HCEC 1CT (cell line): Measurements from ENCODE around the gene LRP5.
"Not testable (repeated sequence)": the region's sequence is repeated elsewhere in the genome, so short reads cannot be mapped to it uniquely, and the experiment has no call there.

ENCODE experiments used
- DNase-seq: peaks from one replicate; pipeline ENCODE4 v3.0.0-alpha.2; 2017

LRP5 gene

DNA sequence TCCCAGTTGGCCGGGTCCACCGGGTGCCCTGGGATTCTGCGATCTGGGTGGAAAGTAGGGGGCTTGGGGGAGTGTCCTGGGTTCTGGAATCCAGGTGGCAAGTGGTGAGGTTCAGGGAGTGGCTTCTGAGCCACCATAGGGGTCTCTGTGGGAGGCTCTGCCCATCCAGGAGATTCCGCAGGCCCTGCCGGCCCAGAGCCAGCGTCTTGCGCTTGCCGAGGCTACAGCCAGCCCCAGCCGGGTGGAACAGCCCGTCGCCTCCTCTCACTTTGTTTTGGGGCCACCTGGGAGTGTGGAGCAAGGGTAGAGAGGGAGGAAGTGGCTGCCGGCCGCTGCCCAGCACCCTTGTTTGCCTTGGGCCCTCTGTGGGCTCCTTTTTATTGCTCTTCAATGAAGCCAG lies 87.5 kb downstream of the LRP5 start:
- DNase-seq, result no peak

DNA sequence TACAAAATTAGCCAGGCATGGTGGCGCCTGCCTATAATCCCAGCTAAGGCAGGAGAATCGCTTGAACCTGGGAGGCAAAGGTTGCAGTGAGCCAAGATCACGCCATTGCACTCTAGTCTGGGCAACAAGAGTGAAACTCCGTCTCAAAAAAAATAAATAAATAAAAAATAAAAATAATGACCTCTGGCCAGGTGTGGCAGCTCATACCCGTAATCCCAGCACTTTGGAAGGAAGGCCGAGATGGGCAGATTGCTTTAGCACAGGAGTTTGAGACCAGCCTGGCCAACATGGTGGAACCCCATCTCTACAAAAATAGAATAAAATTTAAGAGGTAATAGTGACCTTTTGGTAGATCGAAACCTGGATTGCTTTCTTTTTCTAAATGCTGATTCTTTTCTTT lies 88.2 kb downstream of the LRP5 start:
- DNase-seq, result not testable (repeated sequence)

DNA sequence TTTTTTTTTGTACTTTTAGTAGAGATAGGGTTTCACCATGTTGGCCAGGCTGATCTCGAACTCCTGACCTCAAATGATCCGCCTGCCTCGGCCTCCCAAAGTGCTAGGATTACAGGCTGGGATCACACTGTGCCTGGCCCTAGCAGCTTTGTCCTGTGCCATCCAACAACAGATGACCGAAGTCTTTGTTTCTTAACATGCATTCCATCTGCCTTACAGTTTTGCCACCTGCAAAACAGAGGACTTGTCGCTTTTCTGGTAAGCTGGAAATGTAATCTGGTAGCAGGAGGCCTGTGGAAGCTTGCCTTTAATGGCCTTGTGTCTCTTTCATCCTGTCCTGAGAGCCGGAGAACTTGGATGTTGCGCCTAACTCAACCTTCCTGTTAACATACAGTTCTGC lies 89.5 kb downstream of the LRP5 start:
- no peak for DNase-seq

DNA sequence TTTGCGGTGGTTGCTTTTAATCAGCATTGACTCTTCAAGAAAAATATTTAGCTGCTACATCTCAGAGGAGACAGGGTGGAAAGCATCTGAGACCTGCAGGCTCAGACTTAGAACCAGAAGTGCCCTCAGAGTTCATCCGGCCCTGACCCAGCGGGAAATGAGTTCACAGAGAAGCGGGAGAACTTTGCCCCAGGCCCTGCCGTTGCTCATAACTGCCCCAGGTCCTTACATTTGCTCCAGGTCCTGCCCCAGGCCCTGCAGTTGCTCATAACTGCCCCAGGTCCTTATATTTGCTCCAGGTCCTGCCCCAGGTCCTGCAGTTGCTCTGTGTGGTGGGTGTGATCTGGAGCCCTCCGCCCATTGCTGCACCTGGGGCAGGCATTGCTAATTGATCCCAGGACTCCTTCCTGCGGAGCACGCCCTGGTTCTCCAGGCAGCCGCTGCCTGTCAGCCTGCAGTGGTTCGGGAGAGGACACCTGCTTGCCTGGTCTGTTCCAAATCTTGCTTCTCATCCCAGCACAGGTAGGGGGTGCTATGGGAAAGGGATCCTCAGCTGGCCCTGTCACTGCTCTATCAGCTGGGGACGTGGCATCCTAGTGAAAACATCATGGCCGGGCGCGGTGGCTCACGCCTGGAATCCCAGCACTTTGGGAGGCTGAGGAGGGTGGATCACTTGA lies 90.1 kb downstream of the LRP5 start:
- DNase-seq, result no peak

DNA sequence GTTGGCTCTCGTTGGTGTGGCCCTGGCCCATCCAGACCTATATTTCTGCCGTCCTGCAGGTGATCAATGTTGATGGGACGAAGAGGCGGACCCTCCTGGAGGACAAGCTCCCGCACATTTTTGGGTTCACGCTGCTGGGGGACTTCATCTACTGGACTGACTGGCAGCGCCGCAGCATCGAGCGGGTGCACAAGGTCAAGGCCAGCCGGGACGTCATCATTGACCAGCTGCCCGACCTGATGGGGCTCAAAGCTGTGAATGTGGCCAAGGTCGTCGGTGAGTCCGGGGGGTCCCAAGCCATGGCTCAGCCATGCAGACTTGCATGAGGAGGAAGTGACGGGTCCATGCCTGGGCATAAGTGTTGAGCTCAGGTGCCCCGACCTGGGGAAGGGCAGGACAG lies 91.0 kb downstream of the LRP5 start:
- no peak for DNase-seq

DNA sequence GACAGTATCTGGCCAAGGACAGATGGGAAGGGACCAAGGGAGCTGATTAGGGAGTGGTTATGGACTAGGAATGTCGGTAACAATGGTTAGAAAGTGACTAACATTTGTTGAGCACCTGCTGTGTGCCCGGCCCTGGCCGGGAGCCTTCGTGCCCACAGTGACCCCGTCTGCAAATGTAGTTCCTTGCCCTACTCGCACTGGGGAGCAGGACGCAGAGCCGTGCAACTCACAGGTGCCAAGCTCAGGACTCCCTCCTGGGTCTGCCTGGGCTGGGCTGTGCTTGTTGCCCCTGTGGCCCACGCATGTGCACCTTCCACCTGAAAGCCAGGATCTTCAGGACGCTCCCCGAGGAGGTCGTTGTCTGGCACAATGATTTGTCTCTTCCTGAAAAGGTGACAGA lies 91.4 kb downstream of the LRP5 start:
- DNase-seq, result no peak

DNA sequence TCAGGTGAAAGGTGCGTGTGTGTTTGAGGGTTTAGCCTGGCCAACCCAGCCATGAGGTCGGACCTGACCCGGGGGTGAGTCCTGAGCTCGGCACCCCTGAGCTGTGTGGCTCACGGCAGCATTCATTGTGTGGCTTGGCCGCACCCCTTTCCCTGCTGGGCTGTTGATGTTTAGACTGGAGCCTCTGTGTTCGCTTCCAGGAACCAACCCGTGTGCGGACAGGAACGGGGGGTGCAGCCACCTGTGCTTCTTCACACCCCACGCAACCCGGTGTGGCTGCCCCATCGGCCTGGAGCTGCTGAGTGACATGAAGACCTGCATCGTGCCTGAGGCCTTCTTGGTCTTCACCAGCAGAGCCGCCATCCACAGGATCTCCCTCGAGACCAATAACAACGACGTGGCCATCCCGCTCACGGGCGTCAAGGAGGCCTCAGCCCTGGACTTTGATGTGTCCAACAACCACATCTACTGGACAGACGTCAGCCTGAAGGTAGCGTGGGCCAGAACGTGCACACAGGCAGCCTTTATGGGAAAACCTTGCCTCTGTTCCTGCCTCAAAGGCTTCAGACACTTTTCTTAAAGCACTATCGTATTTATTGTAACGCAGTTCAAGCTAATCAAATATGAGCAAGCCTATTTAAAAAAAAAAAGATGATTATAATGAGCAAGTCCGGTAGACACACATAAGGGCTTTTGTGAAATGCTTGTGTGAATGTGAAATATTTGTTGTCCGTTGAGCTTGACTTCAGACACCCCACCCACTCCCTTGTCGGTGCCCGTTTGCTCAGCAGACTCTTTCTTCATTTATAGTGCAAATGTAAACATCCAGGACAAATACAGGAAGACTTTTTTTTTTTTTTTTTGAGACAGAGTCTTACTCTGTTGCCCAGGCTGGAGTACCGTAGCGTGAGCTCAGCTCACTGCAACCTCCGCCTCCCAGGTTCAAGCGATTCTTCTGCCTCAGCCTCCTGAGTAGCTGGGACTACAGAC lies 94.2 kb downstream of the LRP5 start:
- no peak for DNase-seq

DNA sequence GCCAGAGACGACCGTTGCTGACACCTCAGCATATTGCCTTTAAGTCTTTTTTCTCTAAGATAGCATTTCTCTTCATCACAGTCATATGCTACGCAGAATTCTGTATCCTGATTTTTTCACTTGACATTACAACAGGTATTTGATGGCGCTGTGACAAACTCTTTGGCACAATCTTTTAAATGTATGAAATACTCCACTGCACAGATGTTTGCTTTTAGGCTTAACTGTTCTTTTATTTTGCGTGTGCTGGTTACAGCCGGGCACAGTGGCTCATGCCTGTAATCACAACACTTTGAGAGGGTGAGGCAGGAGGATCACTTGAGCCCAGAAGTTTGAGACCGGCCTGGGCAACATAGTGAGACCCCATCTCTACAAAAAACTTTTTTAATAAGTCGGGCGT lies 96.1 kb downstream of the LRP5 start:
- DNase-seq, result no peak

DNA sequence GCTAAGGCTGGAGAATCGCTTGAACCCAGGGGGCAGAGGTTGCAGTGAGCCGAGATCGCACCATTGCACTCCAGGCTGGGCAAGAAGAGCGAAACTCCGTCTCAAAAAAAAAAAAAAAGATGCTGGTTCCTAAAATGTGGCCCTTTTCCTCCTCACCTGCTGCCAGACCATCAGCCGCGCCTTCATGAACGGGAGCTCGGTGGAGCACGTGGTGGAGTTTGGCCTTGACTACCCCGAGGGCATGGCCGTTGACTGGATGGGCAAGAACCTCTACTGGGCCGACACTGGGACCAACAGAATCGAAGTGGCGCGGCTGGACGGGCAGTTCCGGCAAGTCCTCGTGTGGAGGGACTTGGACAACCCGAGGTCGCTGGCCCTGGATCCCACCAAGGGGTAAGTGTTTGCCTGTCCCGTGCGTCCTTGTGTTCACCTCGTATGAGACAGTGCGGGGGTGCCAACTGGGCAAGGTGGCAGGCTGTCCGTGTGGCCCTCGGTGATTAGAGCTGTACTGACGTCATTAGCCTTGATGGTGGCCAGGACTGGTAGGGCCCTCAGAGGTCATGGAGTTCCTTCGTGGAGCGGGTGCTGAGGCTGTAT lies 97.5 kb downstream of the LRP5 start:
- DNase-seq, result no peak

DNA sequence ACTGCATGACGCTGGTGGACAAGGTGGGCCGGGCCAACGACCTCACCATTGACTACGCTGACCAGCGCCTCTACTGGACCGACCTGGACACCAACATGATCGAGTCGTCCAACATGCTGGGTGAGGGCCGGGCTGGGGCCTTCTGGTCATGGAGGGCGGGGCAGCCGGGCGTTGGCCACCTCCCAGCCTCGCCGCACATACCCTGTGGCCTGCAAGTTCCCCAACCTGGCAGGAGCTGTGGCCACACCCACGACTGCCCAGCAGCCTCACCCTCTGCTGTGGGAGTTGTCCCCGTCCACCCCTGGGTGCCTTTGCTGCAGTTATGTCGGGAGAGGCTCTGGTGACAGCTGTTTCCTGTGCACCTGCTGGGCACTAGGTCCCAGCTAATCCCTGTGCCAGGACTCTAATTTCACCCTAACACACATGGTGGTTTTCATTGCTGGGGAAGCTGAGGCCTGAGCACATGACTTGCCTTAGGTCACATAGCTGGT lies 99.2 kb downstream of the LRP5 start:
- DNase-seq, result no peak

DNA sequence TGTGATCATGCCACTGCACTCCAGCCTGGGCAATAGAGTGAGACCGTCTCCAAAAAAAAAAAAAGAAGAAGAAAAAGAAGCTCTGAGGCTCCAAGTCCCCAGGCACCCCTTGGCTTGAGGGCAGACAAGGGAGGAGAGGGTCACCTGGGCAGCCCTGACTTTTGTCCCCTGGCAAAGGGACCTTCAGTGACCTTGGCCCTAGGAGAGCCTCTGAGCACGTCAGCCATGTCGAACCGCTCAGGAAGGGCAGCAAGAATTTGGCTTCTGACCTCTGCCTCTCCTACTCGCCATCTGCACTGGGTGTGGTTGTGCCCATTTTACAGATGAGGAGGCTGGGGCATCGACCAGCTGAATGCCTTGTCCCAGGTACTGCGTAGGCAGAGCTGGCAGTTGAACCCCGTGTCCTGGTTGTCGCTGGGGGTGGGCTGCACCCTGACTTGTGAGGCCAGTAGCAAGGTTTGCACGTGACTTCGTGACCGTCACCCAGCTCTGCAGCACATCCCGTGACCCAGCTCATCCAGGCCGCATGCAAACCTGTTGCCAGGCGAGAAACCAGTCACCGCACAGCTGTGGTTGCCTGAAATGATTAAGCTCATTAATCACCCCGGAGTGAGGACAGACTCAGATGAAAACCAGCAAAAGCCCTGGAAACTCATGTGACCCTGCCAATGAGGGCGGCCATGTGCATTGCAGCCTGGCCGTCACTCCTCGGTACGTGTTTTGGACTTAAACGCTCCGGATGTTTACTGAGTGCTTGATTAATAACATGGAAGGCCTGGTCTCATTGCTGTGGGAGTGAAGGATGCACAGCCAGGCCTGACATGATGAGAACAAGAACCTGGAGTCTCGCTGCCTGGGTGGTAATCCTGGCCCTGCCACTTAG lies 100.4 kb downstream of the LRP5 start:
- no peak for DNase-seq

DNA sequence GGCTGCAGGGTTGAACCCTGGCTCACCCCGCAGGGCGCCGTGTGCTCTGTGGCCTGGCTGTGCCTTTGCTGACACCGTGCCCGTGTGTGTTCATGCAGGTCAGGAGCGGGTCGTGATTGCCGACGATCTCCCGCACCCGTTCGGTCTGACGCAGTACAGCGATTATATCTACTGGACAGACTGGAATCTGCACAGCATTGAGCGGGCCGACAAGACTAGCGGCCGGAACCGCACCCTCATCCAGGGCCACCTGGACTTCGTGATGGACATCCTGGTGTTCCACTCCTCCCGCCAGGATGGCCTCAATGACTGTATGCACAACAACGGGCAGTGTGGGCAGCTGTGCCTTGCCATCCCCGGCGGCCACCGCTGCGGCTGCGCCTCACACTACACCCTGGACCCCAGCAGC lies 101.2 kb downstream of the LRP5 start:
- DNase-seq, result no peak

DNA sequence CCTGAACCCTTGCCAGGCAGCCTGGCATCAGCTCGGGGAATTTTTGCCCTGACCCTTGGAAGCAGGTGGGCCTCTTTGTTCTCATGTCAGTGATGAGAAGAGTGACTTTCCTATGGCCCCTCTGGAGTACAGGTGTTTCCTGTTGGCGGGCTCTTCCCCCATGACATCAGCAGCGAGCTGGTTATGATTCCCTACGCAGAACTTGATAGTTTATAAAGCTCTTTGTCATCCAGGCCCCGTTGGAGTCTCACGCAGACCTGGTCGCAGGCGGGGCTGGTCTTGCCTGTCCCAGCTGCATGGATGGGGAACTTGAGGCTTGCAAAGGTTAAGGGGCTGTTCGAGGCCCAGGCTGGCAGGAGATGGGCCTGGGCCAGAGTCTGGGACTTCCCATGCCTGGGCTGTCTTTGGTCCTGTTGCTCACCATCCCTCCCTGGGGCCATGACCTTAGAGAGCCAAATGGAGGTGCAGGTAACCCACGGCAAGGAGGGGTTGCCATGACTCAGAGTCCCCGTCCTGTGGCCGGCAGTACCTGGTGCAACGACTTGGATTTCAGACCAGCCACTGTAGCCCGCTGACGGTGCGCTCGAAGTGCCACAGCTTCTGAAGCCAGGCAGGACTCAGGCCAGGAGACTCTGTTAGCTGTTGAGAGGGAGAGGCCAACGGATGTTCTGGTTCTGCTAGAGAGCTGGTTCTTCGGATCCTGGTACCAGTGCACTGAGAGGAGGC lies 102.3 kb downstream of the LRP5 start:
- DNase-seq, result no peak

DNA sequence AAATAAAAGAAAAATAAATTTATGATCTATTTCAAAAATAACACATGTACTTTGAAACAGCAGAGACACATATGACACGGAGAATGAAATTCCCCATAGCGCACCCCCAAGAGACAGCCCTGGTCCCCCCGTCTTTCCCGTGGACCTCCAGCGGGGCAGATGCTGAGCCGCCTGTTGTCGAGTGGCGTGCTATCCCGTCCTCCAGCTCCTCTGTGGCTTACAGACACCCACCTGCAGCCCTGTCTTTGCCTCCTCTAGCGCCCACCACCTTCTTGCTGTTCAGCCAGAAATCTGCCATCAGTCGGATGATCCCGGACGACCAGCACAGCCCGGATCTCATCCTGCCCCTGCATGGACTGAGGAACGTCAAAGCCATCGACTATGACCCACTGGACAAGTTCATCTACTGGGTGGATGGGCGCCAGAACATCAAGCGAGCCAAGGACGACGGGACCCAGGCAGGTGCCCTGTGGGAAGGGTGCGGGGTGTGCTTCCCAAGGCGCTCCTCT lies 103.7 kb downstream of the LRP5 start:
- DNase-seq, result no peak

DNA sequence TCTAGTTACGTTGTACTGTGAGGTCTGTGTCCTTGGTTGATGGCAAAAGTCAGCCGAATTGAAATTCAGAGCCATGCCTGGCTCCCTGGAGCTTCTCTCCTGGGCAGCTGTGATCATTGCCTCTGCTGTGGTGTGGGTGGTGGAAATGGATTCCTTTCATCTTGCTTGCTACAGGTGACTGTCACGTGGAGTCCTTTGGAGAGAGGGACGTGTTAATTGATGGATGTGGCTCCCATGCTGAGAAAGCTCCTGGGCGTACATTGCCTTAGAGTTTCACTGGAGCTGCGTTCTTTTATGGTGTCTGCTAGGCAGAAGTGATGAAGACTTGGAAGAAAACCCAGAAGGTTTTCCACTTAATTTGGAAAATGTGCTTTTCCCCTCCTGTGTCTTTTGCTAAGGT lies 106.3 kb downstream of the LRP5 start:
- no peak for DNase-seq

DNA sequence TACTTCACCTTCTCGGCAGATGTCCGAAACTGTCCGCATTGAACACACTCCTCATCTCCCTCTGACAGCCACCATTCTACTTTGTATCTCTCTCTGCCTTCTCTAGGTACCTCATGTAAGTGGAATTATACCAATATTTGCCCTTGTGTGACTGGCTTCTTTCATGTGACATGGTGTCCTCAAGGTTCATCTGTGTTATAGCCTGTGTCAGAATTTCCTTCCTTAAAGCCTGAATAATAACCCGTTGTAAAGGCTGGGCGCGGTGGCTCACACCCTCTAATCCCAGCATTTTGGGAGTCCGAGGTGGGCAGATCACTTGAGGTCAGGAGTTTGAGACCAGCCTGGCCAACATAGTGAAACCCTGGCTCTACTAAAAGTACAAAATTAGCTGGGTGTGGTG lies 107.8 kb downstream of the LRP5 start:
- DNase-seq, result no peak

DNA sequence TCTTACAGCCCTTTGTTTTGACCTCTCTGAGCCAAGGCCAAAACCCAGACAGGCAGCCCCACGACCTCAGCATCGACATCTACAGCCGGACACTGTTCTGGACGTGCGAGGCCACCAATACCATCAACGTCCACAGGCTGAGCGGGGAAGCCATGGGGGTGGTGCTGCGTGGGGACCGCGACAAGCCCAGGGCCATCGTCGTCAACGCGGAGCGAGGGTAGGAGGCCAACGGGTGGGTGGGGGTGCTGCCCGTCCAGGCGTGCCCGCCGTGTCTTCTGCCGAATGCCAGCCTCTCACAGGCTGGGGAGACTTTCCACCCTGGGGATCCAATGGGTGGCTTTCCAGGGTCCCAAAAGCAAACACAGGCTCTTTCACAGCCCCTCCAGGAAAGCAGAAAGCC lies 111.1 kb downstream of the LRP5 start:
- DNase-seq, result no peak

DNA sequence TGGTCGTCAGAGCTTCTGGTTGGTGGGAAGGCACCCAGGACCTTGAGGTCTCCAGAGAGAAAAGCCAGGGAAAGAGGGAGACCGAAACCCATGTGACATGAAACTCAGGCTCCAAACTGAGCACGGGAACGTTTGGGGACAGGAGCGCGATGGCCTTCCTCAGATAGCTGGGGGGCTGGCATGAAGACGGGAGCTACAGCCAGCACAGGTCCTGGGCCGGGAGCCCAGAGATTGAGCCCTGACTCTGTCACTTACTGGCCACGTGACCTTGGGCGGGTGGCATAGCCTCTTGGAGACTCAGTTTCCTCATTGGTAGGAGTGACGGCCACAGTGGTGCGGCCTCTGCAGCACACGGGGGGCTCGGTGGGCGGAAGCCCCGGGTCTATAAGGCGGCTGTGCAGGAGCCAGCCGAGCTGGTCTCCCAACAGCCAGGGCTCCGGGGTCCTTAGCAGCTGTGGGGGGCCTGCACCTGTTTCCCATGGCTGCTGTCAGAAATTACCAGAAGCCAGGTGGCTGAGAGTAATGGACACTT lies 111.8 kb downstream of the LRP5 start:
- DNase-seq, result no peak

DNA sequence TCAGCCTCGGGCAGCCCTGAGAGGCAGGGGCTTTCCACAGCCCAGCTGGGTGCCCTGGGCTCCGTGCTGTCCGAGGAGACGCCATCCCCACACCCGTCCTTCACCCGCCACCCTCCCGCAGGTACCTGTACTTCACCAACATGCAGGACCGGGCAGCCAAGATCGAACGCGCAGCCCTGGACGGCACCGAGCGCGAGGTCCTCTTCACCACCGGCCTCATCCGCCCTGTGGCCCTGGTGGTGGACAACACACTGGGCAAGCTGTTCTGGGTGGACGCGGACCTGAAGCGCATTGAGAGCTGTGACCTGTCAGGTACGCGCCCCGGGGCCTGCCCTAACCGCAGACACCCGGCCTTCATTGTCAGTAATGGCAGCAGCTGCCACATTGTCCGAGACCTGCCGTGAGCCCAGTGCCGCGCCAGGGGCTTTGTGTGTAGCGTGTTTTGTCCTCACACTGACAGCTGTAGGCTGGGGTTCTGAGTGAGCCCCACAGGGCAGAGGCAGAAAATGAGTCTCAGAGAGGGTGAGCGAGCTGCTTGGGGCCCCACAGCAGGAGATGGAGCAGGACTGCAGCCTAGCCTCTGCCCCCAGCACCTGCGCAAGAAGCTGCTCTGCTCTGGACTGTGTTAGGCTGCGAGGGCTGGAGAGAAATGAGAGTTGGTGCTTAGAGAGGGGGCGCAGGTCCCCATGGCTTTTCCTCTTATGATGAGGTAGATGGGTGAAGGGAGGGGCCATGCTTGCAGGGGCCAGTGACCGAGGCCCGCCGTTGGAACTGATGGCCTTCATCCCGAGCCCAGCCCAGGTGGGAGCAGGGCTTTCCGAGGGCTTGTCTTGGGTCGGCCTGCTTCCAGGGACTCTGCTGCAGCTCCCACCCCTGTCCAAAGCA lies 112.8 kb downstream of the LRP5 start:
- no peak for DNase-seq

DNA sequence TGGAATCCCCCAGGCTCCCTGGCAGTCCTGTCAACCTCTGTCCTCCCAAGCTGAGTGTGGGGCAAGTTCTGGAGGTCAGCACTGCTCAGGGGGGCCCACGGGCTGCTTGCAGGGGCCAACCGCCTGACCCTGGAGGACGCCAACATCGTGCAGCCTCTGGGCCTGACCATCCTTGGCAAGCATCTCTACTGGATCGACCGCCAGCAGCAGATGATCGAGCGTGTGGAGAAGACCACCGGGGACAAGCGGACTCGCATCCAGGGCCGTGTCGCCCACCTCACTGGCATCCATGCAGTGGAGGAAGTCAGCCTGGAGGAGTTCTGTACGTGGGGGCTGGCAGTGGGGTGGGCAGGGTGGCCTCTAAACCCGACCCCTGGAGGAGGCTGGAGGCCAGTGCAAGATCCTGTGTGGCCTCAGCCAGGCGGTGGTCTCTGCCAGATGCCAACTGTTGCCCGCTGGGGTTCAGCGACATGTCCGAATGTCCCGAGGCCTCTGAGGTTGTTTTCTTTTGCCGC lies 113.5 kb downstream of the LRP5 start:
- no peak for DNase-seq
